BE2C (cell line): ENCODE measurements around the gene SLC15A1.

ENCODE experiments used
- DNase-seq: peaks from one replicate; pipeline ENCODE4 v3.0.0-alpha.2; 2020
- H3K27me3 ChIP-seq: fragments of 250-450 bp; sonication (Bioruptor Pico); 2 replicates; pipeline ENCODE4 v1.5.1; 2020; ENCODE audit warnings: mild to moderate bottlenecking
- H3K36me3 ChIP-seq: fragments of 250-450 bp; sonication (Bioruptor Pico); 2 replicates; pipeline ENCODE4 v1.5.1; 2020; ENCODE audit warnings: mild to moderate bottlenecking
- H3K4me1 ChIP-seq: fragments of 250-450 bp; sonication (Bioruptor Pico); 2 replicates; pipeline ENCODE4 v1.5.1; 2020
- H3K4me3 ChIP-seq: 2 replicates; pipeline ENCODE4 v1.5.1; 2011; ENCODE audit warnings: low read depth, low read length
- H3K9me3 ChIP-seq: fragments of 250-450 bp; sonication (Bioruptor Pico); 2 replicates; pipeline ENCODE4 v1.5.1; 2020
- TF ChIP-seq, protein P1 (sequence below): IDR thresholded peaks from 2 replicates; pipeline ENCODE4 v1.5.1; 2012; ENCODE audit warnings: mild to moderate bottlenecking, low read depth, low read length

The SLC15A1 gene

DNA sequence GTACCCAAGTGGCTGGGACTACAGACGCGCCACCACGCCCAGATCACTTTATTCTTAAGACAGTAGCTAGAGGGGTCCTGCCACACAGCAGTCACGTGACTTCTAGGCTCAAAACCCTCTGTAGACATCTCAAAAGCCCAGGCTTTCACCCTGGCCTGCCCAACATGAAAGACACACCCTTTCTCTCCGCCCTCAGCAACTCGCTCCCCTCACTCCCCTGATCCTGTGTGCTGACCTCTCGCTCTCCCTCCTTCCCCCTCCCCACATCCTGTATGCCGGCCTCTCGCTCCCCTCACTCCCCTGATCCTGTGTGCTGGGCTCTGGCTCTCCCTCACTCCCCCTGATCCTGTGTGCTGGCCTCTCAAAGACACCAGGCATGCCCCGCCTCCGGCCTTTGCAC, 77.4 kb downstream of the SLC15A1 start:
- peaks cover 2% of the 10 kb centered on the region; the same call in 1 of the 2 replicates for H3K4me1 ChIP-seq
- no peak for DNase-seq
- H3K4me3 ChIP-seq, result no peak overlapping the region
- H3K9me3 ChIP-seq, result no peaks in the 10 kb centered on the region
- TF ChIP-seq, protein P1, sequence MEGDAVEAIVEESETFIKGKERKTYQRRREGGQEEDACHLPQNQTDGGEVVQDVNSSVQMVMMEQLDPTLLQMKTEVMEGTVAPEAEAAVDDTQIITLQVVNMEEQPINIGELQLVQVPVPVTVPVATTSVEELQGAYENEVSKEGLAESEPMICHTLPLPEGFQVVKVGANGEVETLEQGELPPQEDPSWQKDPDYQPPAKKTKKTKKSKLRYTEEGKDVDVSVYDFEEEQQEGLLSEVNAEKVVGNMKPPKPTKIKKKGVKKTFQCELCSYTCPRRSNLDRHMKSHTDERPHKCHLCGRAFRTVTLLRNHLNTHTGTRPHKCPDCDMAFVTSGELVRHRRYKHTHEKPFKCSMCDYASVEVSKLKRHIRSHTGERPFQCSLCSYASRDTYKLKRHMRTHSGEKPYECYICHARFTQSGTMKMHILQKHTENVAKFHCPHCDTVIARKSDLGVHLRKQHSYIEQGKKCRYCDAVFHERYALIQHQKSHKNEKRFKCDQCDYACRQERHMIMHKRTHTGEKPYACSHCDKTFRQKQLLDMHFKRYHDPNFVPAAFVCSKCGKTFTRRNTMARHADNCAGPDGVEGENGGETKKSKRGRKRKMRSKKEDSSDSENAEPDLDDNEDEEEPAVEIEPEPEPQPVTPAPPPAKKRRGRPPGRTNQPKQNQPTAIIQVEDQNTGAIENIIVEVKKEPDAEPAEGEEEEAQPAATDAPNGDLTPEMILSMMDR, result no peak
- H3K27me3 ChIP-seq, result no peaks in the 10 kb centered on the region
- no peaks in the 10 kb centered on the region for H3K36me3 ChIP-seq

DNA sequence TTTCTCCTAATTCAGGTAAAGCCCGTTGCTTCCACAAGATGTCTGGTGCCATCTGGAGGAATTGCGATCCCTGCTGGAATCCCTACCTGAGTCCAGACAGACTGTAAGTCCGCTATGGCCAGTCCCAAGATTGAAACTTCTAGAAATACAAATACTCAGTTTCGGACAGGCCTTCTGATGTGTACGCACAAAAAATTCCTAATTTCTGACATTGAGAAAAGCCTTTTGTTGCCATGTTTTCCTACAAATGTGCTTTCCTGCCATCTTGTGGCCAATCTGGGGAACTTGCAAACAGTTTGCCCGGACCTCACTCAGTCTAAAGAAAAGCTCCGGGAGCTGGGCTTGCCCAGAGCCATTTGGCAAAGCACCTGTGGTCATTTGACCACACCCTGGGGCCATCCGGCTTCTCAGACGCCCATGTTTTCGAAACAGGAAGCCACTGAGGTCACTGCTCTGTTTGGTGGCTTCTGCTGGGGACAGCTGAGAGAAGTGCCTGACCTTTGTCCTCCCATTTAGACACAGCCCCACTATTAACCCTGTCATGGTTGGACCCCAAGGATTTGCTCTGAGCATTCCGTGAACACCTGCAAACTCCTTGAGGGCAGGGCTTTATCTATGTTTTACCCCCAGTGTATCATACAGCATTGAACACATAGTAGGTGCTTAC, 79.4 kb downstream of the SLC15A1 start:
- no peaks in the 10 kb centered on the region for H3K27me3 ChIP-seq
- no peaks in the 10 kb centered on the region for H3K36me3 ChIP-seq
- peaks cover 2% of the 10 kb centered on the region; the same call in 1 of the 2 replicates for H3K4me1 ChIP-seq
- TF ChIP-seq, protein P1, result peak; percentile 95
- H3K9me3 ChIP-seq, result no peaks in the 10 kb centered on the region
- peak; percentile 63 for DNase-seq
- H3K4me3 ChIP-seq, result 0 out of 2 replicates have a peak overlapping the region, but pooled peaks have one; percentile 17

DNA sequence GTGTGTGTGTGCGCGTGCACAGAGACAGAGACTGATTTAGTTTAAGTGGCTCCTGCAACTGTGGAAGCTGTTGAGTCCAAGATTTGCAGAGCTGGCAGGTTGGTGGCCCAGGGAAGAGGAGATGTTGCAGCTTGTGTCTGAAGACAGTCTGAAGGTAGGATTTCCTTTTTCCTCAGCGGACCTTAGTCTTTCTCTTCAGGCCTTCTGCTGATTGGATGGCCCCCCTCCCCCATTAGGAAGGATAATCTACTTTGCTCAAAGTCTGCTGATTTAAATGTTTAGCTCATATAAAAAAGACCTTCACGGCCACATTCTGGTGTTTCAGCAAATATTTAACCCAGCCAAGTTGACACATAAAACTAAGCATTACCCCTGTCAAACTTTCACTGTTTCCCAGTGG, 84.3 kb downstream of the SLC15A1 start:
- DNase-seq, result no peak
- Histone ChIP-seq H3K27me3 (no peaks in the 10 kb centered on the region), H3K36me3 (no peaks in the 10 kb centered on the region), H3K9me3 (no peaks in the 10 kb centered on the region), H3K4me1 (no peaks in the 10 kb centered on the region), H3K4me3 (no peak overlapping the region)
- TF ChIP-seq, protein P1, result no peak

DNA sequence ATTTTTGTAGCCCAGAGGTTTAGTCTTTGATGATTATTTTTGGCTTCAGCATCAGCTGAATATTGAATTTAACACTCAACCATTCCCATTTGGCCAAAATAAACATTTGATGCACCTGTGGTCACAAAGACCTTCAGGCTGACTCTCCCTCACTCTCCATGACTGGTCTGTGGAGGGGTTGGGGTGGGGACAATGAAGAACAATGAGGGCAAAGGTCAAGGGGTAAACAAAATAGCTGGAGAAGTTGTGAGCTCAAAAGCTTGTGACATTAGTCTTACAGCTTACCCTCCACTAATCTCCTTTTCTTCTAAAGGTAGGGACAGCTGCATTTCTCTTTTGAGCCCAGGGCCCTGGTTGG, 86.9 kb downstream of the SLC15A1 start:
- H3K36me3 ChIP-seq, result no peaks in the 10 kb centered on the region
- H3K27me3 ChIP-seq, result no peaks in the 10 kb centered on the region
- no peaks in the 10 kb centered on the region for H3K9me3 ChIP-seq
- no peak for DNase-seq
- TF ChIP-seq, protein P1, result no peak
- peaks cover 4% of the 10 kb centered on the region for H3K4me1 ChIP-seq
- no peak overlapping the region for H3K4me3 ChIP-seq

DNA sequence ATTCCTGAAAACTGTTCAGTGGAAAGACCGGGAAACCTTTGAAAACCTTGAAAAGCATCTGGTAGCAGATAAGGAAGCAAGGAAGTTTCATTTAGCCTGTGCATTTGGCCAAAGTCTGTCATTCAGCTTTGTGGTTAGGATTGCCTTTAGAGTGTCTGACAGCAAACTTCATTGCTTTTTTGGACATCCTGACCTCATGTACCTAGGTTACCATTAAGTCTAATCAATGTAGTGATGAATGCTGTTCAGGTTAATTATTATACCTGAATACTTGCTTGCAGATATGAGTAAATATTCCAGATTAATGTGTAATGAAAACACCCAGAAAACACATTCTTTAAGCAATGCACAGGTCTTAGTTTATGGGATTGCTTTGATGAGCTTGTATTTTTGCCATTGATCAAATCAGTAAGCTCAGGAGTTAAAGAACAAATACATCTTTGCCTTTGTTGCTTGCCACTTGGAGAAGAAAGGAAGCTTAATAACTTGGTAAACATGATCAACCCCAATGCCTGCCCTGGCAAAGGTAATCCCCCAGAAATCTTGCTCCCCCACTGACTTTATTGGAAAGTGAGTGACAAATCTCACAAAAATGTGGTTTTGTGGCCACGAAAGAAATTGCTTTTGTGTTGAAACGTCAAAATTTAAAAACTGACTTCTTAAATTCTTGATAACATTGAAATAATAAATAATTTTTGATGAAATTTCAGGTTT, 87.4 kb downstream of the SLC15A1 start:
- Histone ChIP-seq H3K4me3 (no peak overlapping the region), H3K27me3 (no peaks in the 10 kb centered on the region), H3K4me1 (peaks cover 4% of the 10 kb centered on the region), H3K9me3 (no peaks in the 10 kb centered on the region), H3K36me3 (no peaks in the 10 kb centered on the region)
- TF ChIP-seq, protein P1, result no peak
- DNase-seq, result no peak

DNA sequence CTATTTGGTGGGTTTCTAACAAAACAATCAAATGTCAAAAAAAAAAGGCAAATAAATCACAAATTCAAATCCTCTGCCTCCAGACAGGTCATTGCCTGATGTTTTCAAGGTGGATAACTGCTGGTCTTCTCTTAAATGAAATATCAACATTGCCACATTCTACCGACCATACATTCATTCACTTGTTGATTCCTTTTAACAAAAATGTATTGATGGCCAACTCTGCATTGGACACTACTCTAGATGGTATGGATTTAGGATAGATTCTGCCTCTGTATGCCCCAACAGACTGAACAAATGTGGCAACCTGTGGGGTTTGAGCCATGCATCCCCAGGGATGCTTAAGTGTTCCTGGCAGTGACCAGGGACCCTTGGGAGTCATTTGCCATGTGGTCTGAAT, 88.0 kb downstream of the SLC15A1 start:
- Histone ChIP-seq H3K9me3 (no peaks in the 10 kb centered on the region), H3K36me3 (no peaks in the 10 kb centered on the region), H3K4me3 (no peak overlapping the region), H3K27me3 (no peaks in the 10 kb centered on the region), H3K4me1 (peaks cover 4% of the 10 kb centered on the region)
- TF ChIP-seq, protein P1, result no peak
- no peak for DNase-seq
